Muscle of back (tissue), 11 donors: ENCODE data around the gene LEFTY2. TPM values are rescaled to one million over a fixed set of nuclear protein-coding genes. Genes with fewer than 3 reads are reported as not detected.
A peak's percentile ranks its signal among the peaks of the same experiment; 100 is the strongest.
"Not testable (repeated sequence)": the region's sequence is repeated elsewhere in the genome, so short reads cannot be mapped to it uniquely, and the experiment has no call there.

Experiments
- DNase-seq, 3 donors: peaks; one replicate each; pipeline versions ENCODE4 v3.0.0 to v3.0.0-alpha.2; 2013
- polyA plus RNA-seq, 10 donors: library from polyadenylated mRNA; unstranded; fragments of 120-200 nt; gene quantifications; one replicate each; pipeline ENCODE4 v1.2.1, GENCODE V29; 2013; ENCODE audit not compliant: insufficient read length in 10 of 10

The LEFTY2 gene
- polyA plus RNA-seq, 10 donors = 2.1 to 6.7 (median 3.6) TPM

DNA sequence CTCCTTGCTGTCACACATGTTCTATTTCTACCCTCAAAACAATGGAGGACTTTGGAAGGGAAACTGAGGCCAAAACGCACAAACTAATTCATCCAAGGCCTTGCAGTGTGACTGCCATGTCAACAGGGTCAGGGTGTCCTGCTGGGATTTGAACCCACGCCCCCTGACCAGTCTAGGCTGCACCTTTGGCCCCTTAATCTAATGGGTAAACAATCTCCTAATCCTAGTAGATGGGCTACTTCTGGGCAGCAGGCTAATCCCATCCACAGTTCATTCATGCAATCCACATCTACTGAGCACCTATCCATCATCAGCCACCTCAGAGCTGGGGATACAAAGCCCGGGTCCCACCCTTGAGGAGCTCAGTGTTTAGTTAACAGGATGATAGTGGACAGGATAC is 17.0 kb upstream of the LEFTY2 start:
- DNase-seq = no peak

DNA sequence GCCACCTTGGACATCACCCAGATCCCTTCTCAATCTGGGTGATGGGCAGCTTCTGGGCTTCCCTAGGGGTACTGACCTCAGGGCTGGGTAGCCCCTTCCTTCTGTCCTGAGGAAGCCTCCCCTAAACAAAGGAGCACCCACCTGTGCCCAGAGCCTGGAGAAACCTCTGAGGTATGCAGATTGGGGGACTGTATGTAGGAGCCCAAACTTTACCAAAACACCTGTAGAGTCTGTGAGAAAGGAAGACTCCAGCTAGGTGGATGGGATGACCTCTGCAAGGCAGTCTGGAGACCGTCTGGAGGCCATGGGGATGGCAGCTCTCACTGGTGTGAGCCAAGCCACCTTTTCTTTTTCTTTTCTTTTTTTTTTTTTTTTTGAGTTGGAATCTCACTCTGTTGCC is 13.7 kb upstream of the LEFTY2 start:
- DNase-seq = no peak

DNA sequence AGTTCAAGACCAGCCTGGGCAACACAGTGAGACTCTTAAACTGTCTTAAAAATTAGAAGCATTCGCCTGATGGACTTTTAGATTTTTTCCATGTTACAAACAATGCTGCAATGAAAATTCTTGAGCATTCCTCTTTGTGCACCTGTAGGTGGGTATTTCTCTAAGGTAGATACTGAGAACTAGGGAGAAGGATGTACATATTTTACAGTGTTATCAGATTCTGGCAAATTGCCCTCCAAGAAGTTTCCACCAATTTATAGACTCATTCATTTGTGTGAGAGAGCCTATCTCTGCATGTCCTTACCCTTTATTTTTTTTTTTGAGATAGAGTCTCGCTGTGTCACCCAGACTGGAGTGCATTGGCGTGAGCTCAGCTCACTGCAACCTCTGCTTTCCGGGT is 12.3 kb upstream of the LEFTY2 start:
- no peak for DNase-seq

DNA sequence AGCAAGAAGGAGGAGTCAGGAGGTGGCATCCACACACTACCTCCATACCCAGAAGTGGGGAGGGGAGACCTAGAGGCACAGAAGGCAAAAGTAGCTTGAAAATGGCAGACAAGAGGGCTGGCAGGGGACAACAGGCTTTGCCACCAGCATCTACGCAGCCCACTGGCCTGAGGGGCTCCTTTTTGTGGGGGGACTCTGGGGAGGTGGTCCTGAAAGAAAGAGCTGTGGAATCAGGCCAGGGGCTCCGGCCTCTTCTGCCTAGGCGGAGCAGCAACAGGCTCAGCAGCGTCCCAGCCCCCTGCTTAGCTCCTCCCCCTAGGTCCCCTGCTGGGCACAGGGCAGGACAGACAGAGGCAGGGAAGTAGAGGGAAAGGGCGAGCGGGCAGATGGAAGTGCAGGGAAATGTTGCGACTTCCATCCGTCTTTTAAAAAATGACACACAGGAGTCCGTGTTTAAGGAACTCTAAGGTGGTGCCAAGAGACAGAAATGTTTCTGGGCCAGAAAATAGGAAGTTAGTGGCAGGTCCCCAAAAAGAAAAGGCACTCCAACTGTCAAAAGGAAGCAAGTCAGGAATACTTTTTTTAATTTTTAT is 10.0 kb upstream of the LEFTY2 start:
- no peak for DNase-seq

DNA sequence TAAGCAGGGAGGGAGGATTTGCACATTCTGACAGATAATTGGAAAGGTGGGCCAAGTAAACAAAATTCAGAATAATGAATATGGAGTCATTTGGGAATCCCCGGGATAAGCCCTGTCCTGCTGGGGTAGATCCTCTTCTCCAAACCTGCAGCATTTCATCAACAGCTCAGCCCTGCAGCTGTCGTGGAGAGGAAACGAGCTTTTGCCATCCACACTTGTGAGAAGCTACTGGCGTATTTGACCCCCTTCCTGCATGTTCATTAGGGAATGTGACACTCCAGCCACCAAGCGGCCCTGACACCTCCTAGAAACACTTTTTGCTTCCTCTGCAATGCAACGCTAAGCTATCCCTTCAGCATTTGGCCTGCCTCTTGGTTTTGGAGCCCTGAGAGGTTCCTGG is 8.0 kb upstream of the LEFTY2 start:
- no peak for DNase-seq

DNA sequence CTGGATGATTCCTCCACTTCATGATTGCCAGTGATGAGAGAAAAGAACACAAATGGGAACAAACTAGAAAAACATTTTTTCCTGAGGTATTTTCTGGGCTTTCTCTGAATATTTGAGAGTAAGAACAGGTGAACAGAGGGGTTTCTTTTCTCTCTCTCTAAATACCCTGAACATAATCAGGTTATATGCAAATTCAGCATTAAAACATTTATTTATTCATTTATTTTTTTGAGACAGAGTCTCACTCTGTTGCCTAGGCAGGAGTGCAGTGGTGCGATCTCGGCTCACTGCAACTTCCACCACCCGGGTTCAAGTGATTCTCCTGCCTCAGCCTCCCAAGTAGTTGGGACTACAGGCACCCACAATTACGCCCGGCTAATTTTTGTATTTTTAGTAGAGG is 5.8 kb upstream of the LEFTY2 start:
- no peak for DNase-seq

DNA sequence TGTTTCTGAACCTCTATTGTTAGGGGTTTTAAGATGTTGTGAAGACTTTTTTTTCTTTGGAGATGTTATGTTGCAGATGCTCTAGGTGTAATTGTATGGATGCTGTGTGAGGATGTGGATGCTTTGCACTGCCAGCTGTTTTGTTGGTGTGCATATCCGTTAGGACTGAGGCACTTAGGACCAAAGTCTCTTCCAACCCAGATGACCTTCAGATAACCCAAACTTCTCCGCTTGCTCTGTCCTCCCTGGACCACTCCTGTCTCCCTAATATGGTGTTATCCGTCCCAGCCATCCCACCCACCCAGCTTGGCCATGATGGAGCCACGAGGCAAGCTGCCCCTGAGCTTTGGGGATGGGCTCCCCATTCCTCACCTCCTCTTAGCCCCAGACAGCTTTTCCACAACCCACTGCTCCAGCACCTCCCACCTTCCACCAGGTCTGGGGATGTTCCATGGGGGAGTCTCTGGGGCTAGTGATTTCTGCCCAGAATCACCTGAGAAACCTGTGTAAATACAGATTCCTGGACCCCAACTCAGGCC is 5.1 kb upstream of the LEFTY2 start:
- no peak for DNase-seq

DNA sequence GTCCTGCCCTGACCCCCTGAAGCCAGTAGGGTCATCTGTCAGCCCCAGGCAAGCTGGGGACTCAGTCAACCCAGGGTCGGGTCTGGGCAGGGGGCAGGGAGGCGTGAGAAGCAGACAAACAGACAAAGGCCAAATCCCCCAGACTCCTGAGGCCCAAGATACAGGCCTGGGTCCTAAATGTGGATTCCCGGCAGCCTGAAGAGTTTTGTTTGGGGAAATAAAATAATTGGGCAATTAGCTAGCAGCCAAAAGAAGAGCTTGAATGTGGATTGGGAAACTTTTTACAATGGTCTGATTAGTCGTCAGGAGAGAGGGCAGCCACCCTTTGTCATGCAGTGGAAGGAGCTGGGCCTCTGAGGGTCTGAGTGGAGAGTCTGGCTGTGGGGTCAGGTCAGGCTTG is 4.5 kb upstream of the LEFTY2 start:
- no peak for DNase-seq

DNA sequence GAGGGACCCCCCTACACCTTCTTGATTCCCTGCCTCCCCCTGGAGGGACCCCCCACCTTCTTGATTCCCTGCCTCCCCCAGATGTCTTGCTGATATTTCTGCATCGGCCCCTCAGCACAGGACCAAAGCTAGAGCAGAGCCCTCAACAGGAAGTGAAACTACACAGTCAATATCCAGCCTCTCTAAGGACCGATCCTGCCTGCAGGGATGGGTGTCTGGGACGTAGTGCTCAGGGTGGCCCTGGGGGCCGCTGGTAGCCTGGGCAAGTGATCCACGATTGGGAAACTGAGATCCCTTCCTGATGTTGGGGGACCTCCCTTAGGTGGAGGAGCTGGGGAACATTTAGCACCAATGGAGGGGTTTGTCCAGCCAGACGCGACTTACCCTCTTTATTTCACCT is 3.9 kb upstream of the LEFTY2 start:
- no peak for DNase-seq

DNA sequence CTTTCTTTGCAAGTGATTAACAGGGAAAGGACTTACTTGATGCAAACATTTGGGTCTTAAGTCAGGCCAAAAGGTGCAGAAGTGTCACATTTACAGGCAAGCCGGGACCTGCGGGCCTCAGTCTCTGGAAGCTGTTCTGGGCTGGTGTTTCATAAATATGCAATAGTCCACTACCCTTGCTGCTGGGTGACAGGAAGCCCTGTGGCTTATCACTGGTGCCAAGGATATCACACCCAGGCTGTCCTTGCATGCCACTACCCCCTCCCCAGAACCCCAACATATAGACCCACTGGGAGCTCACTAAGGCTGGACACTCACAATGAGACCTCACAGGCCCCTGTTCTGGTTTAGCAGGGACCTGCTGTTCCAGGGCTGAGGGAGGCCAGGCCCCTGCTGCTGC is 3.4 kb upstream of the LEFTY2 start:
- DNase-seq = no peak

DNA sequence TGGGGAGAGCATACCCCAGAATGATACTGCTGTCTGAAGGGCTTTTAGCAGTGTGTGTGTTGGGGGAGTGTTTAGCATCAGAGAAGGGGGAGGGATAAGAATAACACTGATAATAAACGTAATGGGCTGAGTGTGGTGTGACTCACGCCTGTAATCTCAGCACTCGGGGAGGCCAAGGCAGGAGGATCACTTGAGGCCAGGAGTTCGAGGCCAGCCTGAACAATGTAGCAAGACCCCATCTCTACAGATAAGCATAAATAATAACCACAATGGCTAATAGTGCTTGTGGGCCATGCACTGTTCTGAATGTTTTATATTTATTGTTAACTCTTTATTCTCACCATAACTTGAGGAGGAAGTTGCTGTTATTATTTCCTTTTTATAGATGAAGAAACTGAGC is 2.6 kb upstream of the LEFTY2 start:
- DNase-seq = no peak

DNA sequence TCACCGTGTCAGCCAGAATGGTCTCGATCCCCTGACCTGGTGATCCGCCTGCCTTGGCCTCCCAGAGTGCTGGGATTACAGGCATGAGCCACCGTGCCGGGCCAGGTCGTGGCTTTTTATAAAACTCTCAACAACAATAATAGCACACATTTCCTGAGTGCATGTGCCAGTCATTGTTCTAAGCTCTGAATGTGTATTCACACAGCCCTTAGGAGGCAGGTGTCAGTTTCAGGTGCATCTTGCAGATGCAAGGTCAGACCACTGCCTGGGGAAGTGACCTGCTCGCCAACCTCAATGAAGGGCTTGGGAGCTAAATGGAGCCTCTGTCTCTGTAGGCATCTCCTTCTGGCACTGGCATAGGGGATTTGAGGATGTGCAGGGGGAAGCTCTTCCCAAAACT is 1.6 kb upstream of the LEFTY2 start:
- no peak for DNase-seq

DNA sequence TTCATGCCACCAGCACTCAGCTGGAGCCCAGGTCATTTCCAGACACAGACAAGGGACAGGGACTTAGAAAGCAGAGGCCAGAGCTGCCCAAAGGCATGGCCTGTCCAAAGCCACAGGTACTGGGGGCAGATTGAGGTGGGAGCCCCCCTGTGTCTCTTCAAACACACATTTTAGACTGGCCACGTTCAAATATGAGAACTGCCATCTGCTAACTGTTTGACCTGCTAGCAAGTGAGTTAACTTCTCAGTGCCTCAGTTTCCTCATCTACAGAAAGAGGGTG is 862 bp upstream of the LEFTY2 start:
- no peak for DNase-seq

DNA sequence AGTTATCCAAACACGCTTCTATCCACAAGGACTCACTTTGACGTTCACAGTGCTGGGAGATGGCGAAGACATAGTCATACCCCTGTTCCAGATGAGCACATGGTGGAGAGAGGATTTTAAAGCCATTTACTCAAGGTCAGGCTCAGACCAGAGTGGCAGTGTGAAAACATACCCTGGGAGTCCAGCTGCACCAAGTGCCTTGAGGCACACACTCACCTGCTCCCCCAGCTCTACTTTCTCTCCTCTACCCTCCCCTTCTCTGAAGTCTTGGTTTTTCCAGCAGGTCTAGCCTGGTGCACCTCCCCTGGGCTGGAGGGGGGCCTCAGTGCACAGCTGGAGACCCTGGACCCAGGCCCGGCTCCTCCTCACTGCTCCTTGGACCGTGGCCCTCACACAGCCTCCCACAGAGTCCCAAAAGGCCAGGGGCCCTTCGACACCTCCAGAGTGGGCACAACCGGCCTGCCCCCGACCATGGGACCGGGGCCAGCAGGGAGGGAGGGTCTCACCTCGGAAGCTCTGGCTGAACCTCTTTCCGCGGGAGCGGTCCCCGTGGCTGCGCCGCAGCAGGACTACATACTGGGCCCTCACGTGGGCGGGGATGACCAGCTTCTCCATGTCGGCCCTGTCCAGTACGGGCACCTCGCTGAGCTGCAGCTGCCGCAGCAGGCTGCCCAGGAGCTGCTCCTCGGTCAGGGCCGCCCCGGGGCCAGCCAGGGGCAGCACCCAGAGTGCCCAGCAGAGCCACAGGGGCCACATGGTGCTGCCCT is 452 bp downstream of the LEFTY2 start:
- DNase-seq = peak in 2 of 3 donors; percentile 40 to 82

DNA sequence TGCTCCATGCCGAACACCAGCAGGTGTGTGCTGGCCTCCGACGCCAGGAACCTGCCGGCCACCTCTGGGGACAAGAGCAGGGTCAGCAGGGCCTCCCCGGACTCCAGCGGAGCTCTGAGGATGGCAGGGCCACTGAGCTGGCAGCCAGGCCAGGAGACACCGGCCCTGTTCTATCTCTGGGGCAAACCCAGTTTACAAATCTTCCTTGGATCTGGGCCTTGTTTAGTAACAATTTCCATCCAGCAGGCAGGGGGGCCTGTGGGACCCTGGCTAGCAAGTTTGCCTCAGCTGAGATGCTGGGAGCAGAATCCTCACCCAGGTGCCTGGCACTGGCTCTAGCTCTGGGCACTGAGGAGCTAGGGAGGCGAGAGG is 1.1 kb downstream of the LEFTY2 start:
- DNase-seq = peak in 1 of 3 donors; percentile 34

DNA sequence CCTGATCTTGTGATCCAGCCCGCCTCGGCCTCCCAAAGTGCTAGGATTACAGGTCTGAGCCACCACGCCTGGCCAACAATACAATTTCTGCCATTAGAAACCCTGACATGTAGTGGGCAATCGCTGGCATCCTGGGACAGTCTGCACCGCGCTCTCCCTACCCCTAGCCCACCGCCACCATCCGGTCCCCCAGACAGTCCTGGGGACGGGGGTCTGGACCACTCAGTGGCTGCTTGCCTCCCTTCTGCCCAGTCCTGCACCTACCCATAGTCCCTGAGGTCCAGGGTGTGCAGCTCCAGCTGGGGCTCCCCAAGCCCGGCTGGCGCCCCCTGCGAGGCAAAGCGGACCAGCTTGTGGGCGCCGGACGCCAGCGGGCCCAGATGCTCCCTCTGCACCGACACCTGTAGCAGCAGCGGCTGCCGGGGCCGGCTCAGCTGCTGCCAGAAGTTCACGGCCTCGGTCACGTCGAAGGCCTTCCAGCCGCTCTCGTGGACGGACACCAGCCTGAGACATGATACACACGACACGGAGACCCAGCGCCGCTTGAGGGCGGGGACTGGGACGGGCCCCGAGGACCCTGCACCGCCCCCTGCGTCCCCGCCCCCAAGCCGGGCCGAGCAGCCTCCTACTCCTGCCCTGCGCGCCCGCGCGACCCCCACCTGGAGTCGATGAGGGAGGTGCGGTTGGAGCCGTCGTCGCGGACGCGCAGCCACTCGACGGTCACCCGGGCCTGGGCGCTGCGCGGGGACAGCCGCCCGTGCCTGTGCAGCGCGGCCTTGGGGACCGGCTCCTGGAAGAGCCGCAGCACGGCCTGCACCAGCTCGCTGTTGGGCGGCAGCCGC is 1.7 kb downstream of the LEFTY2 start:
- DNase-seq = peak in 1 of 3 donors; percentile 53

DNA sequence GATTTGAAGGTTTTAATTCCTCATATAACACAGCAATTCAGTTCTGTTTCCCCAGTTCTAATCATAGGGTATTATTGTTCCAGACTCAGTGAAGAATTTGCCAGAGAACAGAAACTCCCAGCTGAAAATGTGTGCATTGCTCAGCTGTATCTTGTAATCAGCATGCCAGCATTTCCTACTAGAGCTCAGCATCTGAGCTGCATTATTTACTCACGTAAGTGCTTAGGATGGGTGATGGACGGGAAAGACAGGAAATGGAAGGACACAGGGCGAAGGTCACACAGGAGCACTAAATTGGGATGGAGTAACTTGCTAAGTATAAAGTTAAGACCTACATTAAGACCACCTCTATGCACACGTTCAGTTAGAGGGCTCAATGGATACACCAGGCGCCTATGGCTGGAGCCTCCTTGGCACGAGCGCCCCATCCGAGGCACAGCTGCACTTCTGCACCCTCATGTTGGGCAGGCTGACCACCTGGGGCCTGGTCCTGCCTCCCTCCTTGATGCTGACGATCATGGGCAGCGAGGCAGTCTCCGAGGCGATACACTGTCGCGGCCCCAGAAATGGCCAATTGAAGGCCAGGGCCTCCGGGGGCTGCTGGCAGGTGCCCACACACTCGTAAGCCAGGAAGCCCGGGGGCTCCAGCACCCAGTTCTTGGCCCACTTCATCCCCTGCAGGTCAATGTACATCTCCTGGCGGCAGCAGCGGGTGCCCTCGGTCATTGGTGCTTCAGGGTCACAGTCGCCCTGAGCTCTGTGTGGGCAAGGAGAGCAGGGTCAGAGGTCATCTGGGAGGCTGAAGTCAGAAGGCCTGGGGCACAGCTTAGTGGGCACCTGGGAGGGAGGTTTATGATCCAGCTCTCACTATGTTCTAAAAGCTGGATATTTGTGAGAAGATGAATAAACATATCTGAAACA is 3.7 kb downstream of the LEFTY2 start:
- peak in 1 of 3 donors; percentile 45 for DNase-seq

DNA sequence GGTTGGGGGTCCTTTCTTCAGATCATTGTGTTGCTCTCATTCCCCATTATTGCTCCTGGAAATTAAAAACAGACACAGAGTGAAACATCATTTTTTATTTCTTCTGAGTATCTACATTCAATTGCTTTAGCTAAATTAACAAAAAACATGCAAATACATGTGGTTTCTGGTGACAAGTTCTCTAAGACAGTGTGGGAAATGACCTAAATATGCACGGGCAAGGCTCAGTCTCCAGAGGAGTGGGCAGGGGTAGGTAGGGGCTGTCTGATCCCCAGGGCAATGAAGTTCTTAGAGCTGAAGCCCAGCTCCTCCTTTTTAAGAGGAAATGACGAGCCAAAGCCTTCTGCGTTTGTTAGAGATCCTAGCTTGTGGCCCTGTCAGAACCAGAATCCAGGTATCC is 4.5 kb downstream of the LEFTY2 start:
- no peak for DNase-seq

DNA sequence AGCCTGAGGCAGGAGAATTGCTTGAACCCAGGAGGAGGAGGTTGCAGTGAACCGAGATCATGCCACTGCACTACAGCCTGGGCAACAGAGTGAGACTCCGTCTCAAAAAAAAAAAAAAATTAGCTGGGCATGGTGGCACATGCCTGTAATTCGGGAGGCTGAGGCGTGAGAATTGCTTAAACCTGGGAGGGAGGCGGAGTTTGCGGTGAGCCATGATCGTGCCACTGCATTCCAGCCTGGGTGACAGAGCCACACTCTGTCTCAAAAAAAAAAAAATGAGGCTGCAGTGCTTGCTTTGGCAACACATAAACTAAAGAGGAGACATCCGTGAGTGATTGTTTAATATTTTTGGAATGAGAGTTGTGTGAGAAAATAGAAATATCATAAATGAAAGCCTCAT is 4.9 kb downstream of the LEFTY2 start:
- DNase-seq = not testable (repeated sequence)

DNA sequence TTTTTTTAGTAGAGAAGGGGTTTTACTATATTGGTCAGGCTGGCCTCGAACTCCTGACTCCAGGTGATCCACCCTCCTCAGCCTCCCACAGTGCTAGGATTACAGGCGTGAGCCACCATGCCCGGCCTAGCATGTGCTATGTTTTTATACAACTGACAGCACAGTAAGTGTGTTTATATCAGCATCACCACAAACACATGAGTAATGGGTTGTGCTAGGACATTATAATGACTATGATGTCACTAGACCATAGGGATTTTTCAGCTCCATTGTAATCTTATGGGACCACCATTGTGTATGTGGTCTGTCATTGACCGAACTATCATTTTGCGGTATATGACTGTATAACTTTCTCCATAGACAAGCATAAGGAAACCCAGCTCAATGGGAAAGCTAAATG is 6.3 kb downstream of the LEFTY2 start:
- no peak for DNase-seq

DNA sequence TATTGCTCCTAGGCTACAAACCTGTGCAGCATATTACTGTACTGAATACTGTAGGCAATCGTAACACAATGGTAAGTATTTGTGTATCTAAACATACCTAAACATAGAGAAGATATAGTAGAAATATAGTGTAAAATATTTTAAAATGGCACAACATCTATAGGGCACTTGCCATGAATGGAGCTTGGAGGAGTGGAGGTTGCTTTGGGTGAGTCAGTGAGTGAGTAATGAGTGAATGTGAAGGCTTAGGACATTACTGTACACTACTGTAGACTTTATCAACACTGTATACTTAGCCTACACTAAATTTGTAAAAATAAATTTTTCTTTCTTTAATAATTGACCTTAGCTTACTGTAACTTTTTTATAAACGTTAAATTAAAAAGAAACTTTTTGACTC is 7.9 kb downstream of the LEFTY2 start:
- no peak for DNase-seq
